Measurements from ENCODE around the gene PLEKHO2. TPM values are rescaled to one million over a fixed set of nuclear protein-coding genes. Genes with fewer than 3 reads are reported as not detected.

PLEKHO2 gene
- polyA plus RNA-seq, 5 donors: 19.6 to 27.7 (median 23.9) TPM

DNA sequence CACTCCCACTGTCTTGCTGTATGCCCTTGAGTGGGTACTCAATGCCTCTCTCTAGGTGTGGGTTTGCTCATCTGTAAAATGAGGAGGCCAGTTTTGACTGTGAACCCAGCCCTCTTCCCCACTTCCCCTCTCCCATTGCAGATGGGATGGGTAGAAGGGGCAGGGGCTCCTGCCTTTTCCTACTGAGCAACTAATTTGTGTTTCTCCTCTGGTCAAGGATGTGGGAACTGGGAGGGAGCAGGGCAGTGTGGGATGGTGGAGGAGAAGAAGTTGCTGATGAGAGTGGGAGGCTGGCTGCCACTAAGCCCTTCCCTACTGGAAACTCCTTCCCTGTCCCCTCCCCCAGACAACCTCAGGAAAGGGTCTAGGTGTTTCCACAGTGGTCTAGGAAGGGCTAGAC, 49.8 kb downstream of the PLEKHO2 start:
- no peak for DNase-seq

DNA sequence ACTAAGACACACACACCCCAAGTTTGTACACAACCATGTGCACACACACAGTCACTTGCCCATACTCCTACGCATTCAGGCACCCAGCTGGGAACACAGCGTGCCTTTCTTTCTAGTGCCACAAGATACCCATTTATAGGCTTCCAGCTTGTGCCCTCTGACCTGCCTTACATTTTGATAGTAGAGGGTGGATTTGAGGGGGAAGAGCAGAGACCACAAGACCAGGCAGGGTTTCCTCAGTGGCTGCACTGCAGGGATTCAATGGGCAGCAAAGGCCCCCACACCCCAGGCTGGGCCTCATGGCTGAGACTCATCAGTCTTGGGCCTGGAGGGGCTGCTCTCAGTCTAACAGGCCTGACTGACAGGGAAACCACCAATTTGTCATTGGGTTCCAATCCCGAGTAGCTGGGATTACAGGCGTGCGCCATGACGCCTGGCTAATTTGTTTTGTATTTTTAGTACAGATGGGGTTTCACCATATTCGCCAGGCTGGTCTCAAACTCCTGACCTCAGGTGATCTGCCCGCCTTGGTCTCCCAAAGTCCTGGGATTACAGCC, 51.2 kb downstream of the PLEKHO2 start:
- DNase-seq: no peak

DNA sequence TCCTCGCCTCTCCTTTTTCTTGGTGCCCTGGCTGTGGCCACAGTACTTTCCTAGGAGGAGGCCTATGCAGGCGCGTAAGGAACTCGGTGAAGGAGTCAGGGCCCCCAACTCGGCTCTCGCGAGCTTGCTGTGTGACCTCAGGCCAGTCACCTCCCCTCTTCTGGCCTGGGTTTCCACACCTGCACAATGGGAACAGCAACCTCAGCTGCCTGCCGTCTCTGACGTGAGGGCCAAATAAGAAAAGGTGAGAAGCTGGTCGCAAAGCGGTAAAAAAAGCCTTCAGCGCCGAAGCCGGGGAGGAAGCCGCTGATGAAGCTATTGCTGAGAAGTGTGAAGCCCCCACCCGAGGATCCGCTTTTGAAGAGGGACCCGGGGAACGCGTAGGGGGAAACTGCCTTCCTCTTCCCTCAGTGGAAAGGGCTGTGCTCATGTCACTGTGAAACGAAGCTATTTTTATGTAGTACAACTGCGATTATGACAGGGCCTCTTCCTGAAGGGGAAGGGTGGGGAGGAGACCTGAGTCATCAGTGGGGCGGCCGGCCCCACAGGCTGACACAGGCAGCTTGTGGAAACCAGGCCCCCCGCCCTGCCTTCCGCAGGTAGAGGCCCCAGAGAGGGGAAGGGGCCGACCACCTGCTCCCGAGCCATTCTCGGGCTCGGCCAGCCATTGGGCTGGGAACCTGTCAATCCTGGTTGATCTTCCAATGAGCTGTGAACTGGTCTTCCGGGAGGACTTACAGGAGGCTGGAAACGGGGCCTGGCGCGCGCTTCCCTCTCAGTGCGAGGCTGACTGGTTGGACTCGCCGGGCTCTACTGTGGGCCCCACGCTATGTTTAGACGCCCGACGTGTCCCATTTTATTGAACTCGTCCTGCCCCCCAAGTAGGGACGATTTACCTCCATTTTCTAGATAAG, 52.0 kb downstream of the PLEKHO2 start:
- peak; percentile 95 for DNase-seq

DNA sequence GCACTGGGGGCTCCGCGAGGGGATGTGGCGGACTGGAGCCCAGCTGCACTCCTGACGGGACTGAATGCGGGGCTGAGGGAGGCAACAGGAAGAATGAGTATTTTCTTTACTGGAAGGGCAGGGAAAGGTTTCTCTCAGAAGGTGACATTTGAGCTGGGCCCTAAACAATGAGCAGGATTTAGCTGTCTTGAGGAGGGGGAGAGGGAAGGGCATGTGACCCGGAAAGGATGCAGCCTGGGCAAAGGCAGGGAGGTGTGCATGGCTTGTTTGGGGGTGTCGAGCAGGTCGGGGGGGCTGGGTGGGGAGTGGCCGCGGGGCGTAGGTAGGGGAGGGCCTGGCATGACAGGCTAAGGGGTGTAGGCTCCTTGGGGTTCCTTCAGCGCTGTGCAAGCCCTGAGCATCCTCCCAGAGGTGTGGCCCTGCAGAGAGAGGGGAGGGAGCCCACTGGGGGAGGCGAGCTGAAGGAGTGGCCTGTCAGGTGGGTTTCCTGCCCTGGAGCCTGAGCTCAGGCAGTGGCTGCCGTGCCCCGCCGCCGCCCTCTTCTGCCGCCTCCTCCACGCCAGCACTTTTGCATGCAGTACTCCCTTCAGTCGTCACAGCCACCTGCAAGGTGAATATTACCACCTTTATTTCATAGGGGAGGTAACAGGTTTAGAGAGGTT, 52.8 kb downstream of the PLEKHO2 start:
- DNase-seq: no peak

DNA sequence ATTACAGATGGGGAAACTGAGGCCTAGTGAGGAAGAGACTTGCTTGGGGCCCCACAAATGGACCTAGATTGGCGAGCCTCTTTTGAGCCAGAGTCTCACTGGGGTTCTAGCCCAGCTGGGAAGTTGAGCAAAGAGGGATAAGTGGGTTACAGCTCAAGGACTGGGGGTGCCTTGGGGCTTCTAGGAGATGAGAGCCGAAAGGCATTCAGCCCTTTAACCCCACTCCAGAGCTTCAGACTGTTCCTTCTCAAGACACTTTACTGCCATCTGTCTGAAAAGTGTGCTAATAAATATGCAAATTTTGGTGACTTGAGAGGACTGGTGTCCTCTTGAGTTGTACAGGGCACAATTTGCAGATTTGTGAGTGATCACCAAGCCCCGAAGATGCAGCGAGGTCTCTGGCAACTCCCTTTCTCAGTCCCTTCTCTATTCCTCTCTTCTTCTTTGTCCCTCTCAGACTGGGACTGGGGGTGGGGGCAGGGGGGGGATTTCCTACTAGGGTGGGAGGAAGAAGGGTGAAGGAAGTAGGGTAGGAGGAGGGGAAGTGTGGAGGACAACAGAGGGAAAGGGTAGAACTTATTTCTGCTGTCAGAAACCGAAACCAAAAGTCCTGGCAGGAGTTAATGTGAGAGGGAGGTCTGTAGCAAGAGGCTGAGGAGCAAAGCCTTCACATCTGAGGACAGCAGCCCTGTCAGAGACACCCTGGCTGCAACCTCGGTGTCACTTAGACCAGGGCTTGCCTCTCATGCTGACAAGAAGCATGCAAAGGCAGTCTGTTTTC, 53.8 kb downstream of the PLEKHO2 start:
- DNase-seq: peak in 1 of 2 donors; percentile 40

DNA sequence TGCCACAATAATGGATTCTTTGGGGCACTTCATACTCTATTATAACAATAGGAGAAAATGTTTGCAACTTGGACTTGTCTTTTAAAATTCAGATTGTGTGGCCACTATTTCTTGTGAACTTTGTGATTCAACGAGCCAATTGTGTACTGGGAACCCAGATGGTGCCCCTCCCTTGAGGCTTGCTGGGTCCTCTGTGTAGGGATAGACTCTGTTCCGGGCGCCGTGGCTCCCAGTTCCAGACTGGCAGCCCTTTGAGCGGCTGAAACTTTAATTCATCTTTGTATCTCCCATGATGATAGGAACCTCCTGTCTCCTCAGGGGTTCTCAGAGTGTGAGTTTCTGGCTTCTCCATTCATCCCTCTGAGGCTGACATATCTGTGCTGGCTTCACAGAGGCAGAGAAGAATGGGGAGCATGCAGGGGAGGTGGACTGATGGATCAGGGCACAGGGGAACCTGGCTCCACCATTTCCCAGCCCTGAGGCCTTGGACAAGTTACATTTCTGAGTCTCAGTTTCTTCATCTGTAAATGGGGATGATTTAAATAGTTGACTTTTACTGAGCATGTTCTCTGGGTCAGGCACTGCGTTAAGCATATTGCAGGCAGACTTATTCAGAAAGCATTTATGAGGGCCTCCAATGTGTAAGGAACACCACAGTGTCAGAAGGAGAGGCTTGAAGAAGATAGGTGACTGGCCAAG, 54.8 kb downstream of the PLEKHO2 start:
- no peak for DNase-seq

DNA sequence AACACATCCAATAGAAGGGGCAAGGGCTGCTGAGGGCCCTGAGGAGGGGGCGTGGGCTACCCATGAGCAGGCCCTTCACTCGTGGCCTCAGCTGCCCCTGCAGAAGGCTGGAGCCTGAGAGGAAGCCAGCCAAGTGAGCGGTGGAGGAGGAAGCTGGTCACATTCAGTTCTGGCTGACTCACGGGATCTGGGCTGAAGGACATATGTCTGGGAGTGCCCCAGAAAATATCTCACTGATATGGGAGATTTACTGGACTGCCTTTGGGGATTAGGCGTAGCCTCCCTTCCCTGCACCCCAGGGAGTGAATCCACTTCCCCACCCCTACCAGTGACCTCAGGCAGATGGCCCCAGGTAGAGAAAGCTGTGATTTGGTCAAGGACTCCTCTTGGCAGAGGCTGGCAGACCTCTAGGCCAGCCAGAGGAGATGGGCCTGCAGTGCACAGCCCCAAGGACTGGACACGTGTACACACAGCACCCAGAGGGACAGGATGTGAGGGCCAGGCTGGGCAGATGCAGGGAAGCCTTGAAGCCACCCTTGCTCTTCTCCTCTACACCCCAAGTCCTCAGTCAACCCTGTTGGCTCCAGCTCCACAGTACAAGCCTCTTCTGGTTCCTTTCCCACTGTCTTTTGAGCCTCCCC, 55.8 kb downstream of the PLEKHO2 start:
- no peak for DNase-seq

DNA sequence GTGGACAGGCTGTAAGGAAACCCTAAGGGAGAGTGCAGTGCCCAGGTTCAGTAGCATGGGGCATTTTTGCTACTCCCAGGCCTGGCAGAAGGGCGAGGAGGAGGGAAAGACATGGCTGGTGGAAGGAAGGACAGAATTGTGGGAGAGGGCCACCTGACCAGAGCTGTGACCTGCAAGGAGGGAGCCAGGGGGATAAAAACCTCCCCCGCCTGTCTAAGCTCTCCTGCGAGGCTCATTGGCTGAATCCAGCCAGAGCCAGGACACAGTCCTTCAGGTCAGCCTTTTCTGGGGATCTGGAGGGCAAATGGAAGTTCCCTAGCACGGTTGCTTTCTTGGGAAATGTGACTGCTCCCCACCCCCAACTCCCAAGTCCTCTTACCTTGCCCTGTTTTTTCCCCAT, 56.7 kb downstream of the PLEKHO2 start:
- no peak for DNase-seq

DNA sequence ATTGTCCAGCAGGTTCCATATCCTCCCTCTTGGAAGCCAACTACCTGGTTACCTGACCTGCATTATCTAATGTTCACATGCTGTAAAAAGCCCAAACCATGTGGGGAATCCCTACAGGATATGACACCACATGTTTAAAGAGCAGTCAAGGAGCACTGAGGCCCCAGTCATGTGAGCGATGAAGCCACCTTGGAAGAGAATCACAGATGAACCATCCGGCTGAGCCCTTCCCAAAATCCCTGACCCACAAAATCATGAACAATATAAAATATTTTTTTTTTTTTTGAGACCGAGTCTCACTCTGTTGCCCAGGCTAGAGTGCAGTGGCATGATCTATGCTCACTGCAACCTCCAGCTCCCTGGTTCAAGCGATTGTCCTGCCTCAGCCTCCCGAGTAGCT, 59.4 kb downstream of the PLEKHO2 start:
- DNase-seq: no peak

DNA sequence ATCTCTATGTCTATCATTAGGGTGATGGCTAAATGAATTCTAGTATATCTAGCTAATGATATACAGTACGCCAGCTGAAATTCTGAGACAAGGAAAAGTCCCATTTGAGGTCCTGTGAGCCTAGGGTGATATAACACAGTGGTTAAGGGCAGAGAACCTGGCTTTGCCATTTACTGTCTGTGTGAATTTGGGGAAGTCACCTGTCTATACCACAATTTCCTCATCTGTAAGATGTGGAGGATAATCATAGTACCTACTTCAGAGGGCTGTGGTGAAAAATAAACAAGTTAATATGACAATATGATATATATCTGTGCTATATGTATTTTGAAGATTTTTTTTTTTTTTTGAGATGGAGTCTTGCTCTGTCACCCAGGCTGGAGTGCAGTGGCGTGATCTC, 60.2 kb downstream of the PLEKHO2 start:
- no peak for DNase-seq

DNA sequence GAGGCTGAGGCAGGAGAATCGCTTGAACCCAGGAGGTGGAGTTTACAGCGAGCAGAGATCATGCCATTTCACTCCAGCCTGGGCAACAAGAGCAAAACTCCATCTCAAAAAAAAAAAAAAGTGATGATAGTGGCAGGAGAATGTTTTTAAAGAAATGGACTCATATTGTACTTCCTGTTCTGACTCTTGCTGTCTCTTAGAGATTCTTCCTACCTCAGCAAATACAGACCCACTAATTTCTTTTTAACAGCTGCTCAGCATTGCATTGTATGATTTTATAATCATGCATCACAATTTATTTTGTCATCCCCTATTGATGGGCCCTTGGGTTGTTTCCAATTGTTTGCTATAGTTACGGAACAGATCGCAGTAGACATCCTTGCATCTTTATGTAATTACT, 61.1 kb downstream of the PLEKHO2 start:
- no peak for DNase-seq

DNA sequence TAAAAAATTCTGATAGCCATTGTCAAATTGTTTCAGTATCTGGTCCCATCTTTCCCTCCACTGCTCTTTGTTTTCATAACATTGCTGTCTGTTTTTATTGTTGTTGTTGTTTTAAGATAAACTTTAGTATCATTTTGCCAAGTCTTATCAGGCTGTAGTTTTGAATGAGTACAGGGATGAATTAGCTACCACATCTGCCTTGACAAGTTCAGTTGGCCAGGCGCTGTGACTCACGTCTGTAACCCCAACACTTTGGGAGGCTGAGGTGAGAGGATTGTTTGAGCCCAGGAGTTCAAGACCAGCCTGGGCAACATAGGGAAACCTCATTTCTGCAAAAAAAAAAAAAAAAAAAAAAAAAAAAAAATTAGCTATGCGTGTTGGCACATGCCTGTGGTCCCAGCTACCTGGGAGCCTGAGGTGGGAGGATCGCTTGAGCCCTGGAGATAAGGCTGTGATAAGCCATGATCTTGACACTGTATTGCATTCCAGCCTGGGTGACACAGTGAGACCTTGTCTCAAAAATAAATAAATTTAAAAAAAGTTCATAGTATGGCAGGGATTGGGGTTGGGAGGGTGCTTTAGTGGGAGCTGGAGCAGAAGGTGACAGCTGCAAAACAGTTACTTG, 61.7 kb downstream of the PLEKHO2 start:
- DNase-seq: no peak

DNA sequence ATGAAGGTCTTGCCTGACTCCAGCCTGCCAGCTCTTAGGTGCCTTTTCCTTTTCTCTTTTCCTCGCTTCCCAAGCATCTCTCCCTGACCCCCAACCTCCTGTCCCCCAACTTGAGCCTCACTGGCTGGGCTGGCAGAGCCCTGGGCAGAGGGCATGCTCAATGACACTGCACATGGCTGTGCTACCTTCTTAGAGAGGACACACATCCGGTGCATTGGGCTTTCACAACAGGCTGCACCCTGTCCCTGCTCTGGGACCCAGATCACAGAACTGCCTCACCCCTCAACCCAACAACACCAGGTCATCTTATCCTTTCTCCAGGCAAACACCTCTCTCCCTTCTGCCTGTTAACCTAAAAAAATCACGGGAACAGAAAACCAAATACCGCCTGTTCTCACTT, 62.5 kb downstream of the PLEKHO2 start:
- DNase-seq: no peak

DNA sequence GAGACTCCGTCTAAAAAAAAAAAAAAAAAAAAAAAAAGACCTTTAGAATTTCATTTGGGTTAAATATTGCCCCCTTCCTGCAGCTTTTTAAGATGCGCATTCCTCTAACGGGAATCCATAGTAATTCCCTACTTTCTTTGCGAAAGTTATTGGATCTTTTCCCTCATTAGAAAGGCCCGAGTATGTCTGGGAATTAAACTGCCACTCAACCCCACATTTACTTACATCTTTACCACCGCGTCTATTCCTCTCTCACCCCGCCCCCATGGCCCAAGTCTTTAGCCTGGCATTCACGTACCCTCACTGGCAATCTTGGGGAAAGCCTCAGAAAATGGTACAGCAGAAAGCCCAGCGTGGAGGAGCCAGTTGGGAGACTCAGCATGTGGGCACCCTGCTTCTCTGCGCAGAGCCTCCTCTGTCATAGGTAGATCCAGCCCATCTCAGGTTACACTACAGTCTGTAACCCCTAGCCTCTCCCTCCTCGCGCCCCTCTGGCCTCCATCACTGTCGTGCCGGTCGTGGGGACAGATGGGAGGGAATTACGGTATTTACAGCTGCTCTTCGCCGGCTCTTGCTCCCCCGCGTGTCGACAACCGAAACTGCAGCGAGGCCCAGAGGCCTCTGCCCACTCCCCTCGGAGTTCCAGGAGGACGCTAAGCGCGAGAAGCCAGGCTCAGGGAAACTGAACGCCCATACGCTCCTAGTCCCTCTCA, 63.6 kb downstream of the PLEKHO2 start:
- peak in 1 of 2 donors; percentile 64 for DNase-seq

DNA sequence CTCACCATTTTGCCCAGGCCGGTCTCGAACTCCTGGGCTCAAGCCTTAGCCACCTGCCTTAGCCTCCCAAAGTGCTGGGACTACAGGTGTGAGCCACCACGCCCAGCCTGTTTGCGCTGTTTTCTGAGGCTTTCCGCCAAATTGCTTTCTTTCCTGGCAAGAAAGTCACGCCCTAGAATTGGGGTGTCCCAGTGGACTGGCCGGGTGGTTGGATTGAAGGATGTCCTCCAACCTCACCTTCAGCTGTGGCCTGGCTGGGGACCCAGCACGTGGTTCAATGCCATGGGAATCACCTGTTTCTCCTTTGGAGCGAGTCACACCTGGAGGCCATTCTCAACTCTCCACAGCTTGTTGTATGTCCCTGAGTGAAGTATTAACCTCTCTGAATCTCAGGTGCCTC, 64.2 kb downstream of the PLEKHO2 start:
- DNase-seq: no peak

DNA sequence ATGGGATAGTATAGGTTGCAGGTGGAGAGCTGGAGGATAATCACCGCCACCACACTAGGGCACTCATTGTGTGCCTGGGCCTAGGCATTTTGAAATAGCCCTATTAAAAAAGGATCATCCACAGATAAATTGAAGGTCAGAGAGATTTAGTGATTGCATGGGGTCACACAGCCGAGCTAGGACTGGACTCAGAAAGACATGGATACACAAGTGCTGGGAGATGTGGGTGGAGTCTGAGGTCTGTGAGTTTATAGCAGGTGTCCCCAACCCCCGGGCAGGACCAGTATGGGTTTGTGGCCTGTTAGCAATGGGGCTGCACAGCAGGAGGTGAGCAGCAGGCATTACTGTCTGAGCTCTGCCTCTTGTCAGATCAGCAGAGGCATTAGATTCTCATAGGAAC, 64.7 kb downstream of the PLEKHO2 start:
- no peak for DNase-seq

DNA sequence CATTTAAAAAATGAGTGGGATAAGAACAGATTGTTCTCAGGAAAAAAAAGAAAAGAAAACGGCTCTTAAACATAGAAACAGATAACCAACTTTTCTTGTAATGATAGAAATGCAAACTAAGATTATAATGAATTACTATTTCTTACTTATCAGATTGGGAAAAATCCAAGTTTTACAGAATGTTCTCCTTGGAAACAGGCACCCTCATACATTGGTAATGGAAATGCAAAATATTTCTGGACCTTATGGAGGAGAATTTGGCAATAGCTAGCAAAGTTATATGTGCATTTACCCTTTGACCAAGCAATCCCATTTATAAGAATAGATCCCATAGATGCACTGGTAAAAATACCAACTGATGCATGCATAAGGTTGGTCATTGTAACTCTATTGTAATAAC, 66.3 kb downstream of the PLEKHO2 start:
- no peak for DNase-seq

DNA sequence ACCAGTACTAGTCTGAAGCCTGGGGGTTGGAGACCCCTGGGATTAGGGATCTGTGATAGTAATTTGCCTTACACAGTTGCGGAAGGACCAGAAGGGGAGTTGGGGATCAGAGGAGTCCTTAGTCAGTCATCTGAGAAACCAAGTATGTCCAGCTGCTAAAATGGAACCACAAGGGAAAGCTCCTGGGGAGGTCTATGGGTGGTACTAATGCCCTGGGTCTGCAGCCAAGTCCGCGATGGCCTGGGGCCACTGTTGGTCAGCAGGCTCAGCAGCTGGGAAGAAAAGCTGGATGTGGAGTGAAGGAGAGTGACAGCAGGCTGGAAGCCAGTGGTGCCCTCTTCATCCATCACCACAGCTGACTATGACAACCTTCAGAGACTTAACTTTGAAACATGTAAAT, 67.8 kb downstream of the PLEKHO2 start:
- no peak for DNase-seq

DNA sequence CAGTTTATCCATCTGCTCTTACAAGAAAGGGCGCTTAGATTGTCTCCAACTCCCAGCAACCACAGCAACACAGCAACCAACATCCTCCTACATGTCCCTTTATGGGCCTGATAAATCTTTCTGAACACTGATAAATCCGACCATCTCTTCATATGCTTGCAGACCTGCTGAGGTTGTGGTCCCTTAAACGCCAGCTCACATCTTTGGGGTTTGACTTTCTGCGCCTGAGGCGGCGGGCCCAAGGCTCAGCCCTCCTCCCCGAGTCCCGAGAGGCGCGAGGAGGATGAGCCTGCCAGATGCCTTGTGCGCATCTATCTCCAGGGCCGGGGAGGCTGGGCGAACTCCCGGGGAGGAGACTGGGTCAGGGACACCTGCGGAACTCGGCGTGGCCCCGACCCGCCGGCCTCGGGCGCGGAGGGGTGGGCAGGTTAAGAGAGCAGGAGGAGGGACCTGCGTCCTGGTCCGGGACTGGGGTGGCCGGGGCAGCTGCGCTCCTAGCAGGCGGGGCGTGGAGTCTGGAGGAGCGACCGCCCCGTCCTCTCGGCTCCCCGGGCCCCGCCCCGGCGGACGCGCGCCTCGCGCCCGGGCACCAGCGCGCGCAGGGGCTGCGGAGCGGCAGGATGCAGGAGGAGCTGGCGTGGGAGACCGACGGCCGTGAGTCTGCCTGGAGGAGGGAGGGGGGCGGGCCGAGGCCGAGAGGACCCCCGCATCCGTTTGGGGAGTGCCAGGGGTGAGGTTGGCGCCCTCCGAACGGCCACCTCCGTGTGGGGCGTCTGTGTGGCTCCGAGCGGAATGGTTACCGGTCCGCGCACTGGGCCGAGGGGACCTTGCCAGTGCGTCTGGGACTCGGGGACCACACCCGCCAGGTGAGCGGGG, 69.8 kb downstream of the PLEKHO2 start, which contains the start of gene ANKDD1A:
Gene ANKDD1A, plus strand, starts transcription at position 592 of the 876 bp plus-strand sequence. Its CDS starts 29 bp downstream, at position 621.
- DNase-seq: peak; percentile 56 to 60
